GM13976 (cell line): ENCODE results near the gene PLD4.
"Not testable (repeated sequence)": the region's sequence is repeated elsewhere in the genome, so short reads cannot be mapped to it uniquely, and the experiment has no call there.

Experiments
- DNase-seq: peaks from one replicate; pipeline ENCODE4 v3.0.0; 2012; ENCODE audit warnings: low spot score
- in situ Hi-C: fragments of 300-500 bp; cut with MboI; formaldehyde crosslinking; loops from one replicate; pipeline ENCODE4 v1.12.0; 2022; ENCODE audit warnings: low sequenced_read_pairs, mixed read lengths, inconsistent platforms; ENCODE audit not compliant: unreplicated experiment
- TF ChIP-seq, protein P1 (sequence below): IDR thresholded peaks from 2 replicates; pipeline ENCODE4 v1.5.1; 2012; ENCODE audit warnings: borderline replicate concordance, mild to moderate bottlenecking; ENCODE audit not compliant: insufficient read depth; ENCODE audit errors: extremely low read depth, missing control alignments, control extremely low read depth

PLD4 gene

DNA sequence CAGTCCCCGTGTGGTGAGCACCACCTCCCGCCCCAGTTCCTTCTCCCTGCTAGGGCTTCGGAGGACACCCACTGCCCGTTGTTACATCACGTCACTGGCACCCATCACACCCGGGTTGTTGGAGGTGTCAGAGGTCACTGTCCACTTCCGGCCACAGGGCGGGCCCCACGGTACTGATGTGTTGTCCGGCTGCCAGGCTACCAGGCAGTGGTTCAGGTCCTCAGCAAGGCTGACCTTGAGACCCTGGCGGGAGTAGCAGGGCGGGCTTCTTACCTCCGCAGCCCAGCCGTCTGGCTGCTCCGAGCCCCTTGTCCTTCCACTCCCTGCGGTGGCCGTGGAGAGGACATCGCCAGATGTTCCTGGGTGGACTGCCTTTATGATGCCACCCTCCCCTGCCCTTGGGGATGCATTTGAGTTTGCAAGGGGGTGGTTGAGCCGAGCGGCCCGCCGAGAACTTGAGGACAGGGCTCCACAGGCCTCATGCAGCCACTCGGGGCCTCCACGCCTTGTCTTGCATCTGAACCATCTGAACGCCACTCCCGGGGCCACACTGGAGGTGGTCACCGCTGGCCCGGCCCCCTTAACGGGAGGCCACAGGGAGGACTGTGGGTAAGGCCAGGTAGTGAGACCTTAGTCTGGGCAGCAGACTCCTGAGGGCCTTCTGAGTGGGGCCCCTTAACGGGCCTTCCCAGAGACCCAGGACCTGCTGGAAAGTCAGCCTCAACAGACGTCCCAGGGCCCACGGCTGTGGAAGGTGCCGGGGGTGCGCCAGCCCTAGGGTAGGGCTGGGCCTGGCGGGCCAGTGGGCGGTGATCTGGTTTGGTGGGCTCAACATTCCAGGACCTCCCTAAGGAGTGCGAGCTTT is 27.1 kb upstream of the PLD4 start:
- TF ChIP-seq, protein P1, sequence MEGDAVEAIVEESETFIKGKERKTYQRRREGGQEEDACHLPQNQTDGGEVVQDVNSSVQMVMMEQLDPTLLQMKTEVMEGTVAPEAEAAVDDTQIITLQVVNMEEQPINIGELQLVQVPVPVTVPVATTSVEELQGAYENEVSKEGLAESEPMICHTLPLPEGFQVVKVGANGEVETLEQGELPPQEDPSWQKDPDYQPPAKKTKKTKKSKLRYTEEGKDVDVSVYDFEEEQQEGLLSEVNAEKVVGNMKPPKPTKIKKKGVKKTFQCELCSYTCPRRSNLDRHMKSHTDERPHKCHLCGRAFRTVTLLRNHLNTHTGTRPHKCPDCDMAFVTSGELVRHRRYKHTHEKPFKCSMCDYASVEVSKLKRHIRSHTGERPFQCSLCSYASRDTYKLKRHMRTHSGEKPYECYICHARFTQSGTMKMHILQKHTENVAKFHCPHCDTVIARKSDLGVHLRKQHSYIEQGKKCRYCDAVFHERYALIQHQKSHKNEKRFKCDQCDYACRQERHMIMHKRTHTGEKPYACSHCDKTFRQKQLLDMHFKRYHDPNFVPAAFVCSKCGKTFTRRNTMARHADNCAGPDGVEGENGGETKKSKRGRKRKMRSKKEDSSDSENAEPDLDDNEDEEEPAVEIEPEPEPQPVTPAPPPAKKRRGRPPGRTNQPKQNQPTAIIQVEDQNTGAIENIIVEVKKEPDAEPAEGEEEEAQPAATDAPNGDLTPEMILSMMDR, result no peak
- peak; percentile 31 for DNase-seq
- in situ Hi-C loops, result no loop called here

DNA sequence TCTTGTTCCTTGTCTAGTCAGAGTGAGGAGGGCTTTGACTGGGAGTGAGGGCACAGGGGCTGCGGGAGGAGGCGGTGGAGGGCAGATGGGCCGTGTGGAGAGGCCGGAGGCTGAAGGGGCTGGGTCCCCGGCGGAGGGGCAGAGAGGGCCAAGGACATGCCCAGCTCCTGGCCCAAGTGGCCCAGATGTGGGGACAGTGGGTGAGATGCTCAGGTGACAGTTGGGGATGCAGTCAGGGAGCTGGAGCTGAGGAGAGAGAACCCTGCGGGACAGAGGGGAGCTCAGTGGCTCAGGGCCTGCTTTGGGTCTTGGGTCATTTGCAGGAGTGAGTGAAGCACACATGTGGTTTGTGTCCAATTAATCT is 26.5 kb upstream of the PLD4 start:
- TF ChIP-seq, protein P1, result no peak
- in situ Hi-C loops, result no loop called here
- DNase-seq, result peak; percentile 28

DNA sequence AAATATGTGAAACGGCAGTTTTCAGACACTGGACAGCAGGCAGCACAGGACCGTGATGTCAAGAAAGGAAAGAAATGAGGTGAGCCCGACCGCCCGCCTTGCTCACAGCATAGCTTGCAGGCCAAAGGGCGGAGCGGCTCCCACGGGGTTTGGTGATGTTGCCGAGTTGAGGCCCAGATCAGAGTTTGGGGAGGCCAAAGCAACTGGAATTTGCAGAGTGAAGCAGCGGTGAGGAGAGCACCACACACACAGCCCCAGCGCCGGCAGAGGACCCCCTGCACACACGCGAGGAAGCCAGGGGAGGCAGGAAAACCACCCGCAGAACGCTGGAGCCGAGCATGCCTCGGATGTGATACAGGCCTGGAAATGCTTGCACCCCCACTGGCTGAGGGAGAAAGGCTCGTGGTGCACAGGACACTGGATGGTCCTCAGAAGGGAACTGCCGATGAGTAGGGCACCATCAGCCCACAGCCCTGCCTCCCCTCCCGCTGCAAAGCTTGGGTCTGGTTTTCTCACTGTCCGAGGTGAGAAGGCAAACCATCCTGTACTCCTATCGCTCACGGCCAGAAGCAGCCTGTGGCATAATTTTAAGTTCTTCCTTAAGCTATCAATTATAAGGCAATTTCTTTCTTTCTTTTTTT is 25.7 kb upstream of the PLD4 start:
- TF ChIP-seq, protein P1, result no peak
- in situ Hi-C loops, result no loop called here
- DNase-seq, result no peak

GRCh38 chr14:104899781-104900180 is 24.9 kb upstream of the PLD4 start:
- in situ Hi-C loops, result no loop called here
- DNase-seq, result no peak
- TF ChIP-seq, protein P1, result no peak

DNA sequence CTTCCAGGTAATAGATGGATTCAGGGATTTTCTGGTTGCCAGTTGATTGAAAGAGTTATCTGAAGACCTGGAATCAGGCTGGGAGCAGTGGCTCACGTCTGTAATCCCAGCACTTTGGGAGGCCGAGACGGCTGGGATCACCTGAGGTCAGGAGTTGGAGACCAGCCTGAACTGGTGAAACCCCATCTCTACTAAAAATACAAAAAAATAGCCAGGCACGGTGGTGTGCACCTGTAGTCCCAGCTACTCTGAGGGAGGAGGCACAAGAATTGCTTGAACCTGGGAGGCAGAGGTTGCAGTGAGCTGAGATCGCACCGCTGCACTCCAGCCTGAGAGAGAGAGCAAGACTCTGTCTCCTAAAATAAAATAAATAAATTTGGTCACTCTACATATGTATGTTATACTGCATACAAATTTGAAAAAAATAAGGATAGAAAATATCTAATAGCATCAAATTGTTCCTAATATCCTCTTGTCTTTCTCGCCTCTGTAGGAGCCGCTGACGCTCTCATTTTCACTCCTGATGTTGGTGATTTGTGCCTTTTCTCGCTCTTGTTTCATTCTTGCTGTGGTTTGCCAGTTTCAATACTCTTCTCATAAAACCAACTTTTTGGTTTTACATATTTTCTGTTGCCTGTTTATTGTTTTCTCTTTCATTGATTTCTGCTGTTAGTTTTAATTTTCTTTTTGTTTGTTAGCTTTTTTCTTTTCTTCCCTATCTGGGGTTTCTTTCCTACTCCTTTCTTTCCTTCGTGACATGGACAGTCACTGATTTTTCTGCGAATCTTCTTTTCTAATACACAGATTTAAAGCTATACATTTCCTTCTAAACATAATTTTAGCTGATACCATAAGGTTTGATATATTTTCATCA is 23.8 kb upstream of the PLD4 start:
- in situ Hi-C loops, result no loop called here

GRCh38 chr14:104903990-104904389 is 20.7 kb upstream of the PLD4 start:
- TF ChIP-seq, protein P1, result no peak
- in situ Hi-C loops, result no loop called here
- no peak for DNase-seq

More for the DNA sequence above, 23.8 kb upstream of the PLD4 start:
- no peak for DNase-seq
- TF ChIP-seq, protein P1, result no peak

DNA sequence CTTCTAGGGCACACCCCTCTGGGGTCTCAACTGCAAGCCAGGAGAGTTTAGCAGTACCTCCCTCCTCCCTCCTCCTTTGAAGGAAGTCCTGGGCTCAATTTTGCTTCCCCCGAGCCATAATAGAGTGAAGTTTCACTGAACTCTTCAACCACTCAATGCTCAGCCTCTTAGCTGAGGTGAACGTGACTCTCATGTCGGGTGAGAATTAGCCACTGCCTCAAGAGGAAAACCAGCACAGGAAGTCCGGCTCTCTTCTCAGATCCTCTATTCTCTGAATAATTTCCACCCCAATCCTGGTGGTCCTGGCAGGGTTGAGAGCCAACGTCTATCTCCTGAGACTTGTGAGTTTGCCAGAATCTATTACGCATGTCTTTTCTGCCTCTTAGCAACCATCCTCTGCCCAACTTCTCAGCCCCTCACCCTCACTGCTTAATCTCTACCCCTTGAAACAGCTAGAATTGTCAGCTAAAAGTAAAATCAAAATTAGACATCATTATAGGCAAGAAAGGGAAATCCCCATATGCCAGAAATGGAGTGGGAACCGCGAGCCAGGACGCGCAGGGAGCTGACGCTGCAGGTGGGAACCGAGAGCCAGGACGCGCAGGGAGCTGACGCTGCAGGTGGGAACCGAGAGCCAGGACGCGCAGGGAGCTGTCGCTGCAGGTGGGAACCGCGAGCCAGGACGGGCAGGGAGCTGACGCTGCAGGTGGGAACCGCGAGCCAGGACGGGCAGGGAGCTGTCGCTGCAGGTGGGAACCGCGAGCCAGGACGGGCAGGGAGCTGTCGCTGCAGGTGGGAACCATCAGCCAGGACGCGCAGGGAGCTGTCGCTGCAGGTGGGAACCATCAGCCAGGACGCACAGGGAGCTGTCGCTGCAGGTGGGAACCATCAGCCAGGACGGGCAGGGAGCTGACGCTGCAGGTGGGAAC is 19.8 kb upstream of the PLD4 start:
- DNase-seq, in situ Hi-C loops: not testable (repeated sequence)

GRCh38 chr14:104905579-104905933 is 19.1 kb upstream of the PLD4 start:
- DNase-seq, in situ Hi-C loops: not testable (repeated sequence)
